Measurements from ENCODE around the gene TMCC2.

Gene TMCC2

GRCh38 chr1:205301842-205302588, 74.3 kb downstream of the TMCC2 start:
- H3K4me3 ChIP-seq (ENCODE audit: low read depth, low read length): no peak overlapping the region
- no peak for DNase-seq (ENCODE audit: low read depth)
- TF ChIP-seq CTCF (IDR thresholded peaks at IDR 0.05; ENCODE audit: low read depth, low read length) (no peak), MYC (IDR thresholded peaks at IDR 0.05; ENCODE audit: low read depth, low read length) (no peak), POLR2A (IDR thresholded peaks at IDR 0.05; ENCODE audit: extremely low read depth, insufficient read length) (no peak)

- TF ChIP-seq MAX (IDR thresholded peaks at IDR 0.05; ENCODE audit: low read depth, low read length): no peak
- TF ChIP-seq POLR2A (IDR thresholded peaks at IDR 0.05; ENCODE audit: extremely low read depth, insufficient read length): no peak
- TF ChIP-seq CTCF (IDR thresholded peaks at IDR 0.05; ENCODE audit: low read depth, low read length): no peak
- no peak for TF ChIP-seq MYC (IDR thresholded peaks at IDR 0.05; ENCODE audit: low read depth, low read length)
- H3K4me3 ChIP-seq (ENCODE audit: low read depth, low read length): no peak overlapping the region
- no peak for DNase-seq (ENCODE audit: low read depth)
Observed at GRCh38 chr1:205303247-205303888, 75.6 kb downstream of the TMCC2 start.

GRCh38 chr1:205304046-205304694, 76.4 kb downstream of the TMCC2 start:
- no peak overlapping the region for H3K4me3 ChIP-seq (ENCODE audit: low read depth, low read length)
- DNase-seq (ENCODE audit: low read depth): no peak
- TF ChIP-seq MYC (IDR thresholded peaks at IDR 0.05; ENCODE audit: low read depth, low read length) (no peak), POLR2A (IDR thresholded peaks at IDR 0.05; ENCODE audit: extremely low read depth, insufficient read length) (no peak), MAX (IDR thresholded peaks at IDR 0.05; ENCODE audit: low read depth, low read length) (no peak), CTCF (IDR thresholded peaks at IDR 0.05; ENCODE audit: low read depth, low read length) (no peak)

GRCh38 chr1:205304695-205305070, 76.9 kb downstream of the TMCC2 start:
- no peak for DNase-seq (ENCODE audit: low read depth)
- no peak overlapping the region for H3K4me3 ChIP-seq (ENCODE audit: low read depth, low read length)
- TF ChIP-seq CTCF (IDR thresholded peaks at IDR 0.05; ENCODE audit: low read depth, low read length): no peak
- TF ChIP-seq MAX (IDR thresholded peaks at IDR 0.05; ENCODE audit: low read depth, low read length): no peak
- no peak for TF ChIP-seq POLR2A (IDR thresholded peaks at IDR 0.05; ENCODE audit: extremely low read depth, insufficient read length)
- no peak for TF ChIP-seq MYC (IDR thresholded peaks at IDR 0.05; ENCODE audit: low read depth, low read length)

- TF ChIP-seq POLR2A (IDR thresholded peaks at IDR 0.05; ENCODE audit: extremely low read depth, insufficient read length) (no peak), CTCF (IDR thresholded peaks at IDR 0.05; ENCODE audit: low read depth, low read length) (no peak), MYC (IDR thresholded peaks at IDR 0.05; ENCODE audit: low read depth, low read length) (no peak), MAX (IDR thresholded peaks at IDR 0.05; ENCODE audit: low read depth, low read length) (no peak)
- H3K4me3 ChIP-seq (ENCODE audit: low read depth, low read length): no peak overlapping the region
- no peak for DNase-seq (ENCODE audit: low read depth)
Observed at GRCh38 chr1:205306929-205307566, 79.3 kb downstream of the TMCC2 start.
